DOHH2 (cell line): ENCODE measurements around the gene KIR3DL2.
"Not testable (repeated sequence)": the region's sequence is repeated elsewhere in the genome, so short reads cannot be mapped to it uniquely, and the experiment has no call there.

Experiments used
- H3F3A ChIP-seq: fragments of 200-600 bp; sonication (generic), shearing (Covaris generic); 2 replicates; pipeline ENCODE4 v1.6.0; 2016; ENCODE audit warnings: antibody characterized with exemption, mild to moderate bottlenecking; ENCODE audit not compliant: control insufficient read depth, insufficient read depth
- H3K27ac ChIP-seq: fragments of 200-600 bp; sonication (generic); 2 replicates; pipeline ENCODE4 v1.5.1; 2014; ENCODE audit warnings: low read depth, mild to moderate bottlenecking, low read length, moderate library complexity
- H3K27me3 ChIP-seq: fragments of 200-600 bp; sonication (generic); 2 replicates; pipeline ENCODE4 v1.6.1; 2014; ENCODE audit warnings: mild to moderate bottlenecking, low read length, mixed read lengths; ENCODE audit not compliant: control insufficient read depth
- H3K36me3 ChIP-seq: fragments of 200-600 bp; sonication (generic); 2 replicates; pipeline ENCODE4 v1.6.1; 2014; ENCODE audit warnings: mild to moderate bottlenecking, low read length, moderate library complexity, mixed read lengths; ENCODE audit not compliant: control insufficient read depth
- H3K4me1 ChIP-seq: fragments of 200-600 bp; sonication (generic); 2 replicates; pipeline ENCODE4 v1.6.1; 2014; ENCODE audit warnings: mild to moderate bottlenecking, low read length, mixed read lengths; ENCODE audit not compliant: control insufficient read depth
- H3K4me2 ChIP-seq: fragments of 200-600 bp; sonication (generic); 2 replicates; pipeline ENCODE4 v1.6.0; 2014; ENCODE audit warnings: mild to moderate bottlenecking, low read length, moderate library complexity
- H3K4me3 ChIP-seq: fragments of 200-600 bp; sonication (generic); 2 replicates; pipeline ENCODE4 v1.5.1; 2014; ENCODE audit warnings: mild to moderate bottlenecking, low read length, mixed read lengths
- H3K79me2 ChIP-seq: fragments of 200-600 bp; sonication (generic); 2 replicates; pipeline ENCODE4 v1.6.1; 2014; ENCODE audit warnings: mild to moderate bottlenecking, low read length, mixed read lengths; ENCODE audit not compliant: control insufficient read depth
- H3K9me2 ChIP-seq: fragments of 200-600 bp; sonication (generic); replicated peaks from 2 replicates; pipeline ENCODE4 v1.6.1; 2014; ENCODE audit warnings: mild to moderate bottlenecking, low read length, mixed read lengths; ENCODE audit not compliant: control insufficient read depth
- H3K9me3 ChIP-seq: fragments of 200-600 bp; sonication (generic); 2 replicates; pipeline ENCODE4 v1.6.1; 2014; ENCODE audit warnings: antibody characterized with exemption, low read length, mixed read lengths; ENCODE audit not compliant: control insufficient read depth, insufficient read depth
- H4K20me1 ChIP-seq: fragments of 200-600 bp; sonication (generic); 2 replicates; pipeline ENCODE4 v1.6.0; 2014; ENCODE audit warnings: low read depth, mild to moderate bottlenecking, antibody characterized with exemption, low read length, moderate library complexity; ENCODE audit not compliant: control insufficient read depth, insufficient read depth
- EZH2phosphoT487 ChIP-seq: fragments of 200-600 bp; sonication (generic); IDR thresholded peaks from 2 replicates; pipeline ENCODE4 v1.6.1; 2017; ENCODE audit warnings: borderline replicate concordance, mild to moderate bottlenecking, antibody characterized with exemption, low read length, moderate library complexity, mixed read lengths
- TF ChIP-seq, protein P1 (sequence below): fragments of 200-600 bp; sonication (generic); IDR thresholded peaks from one replicate; pipeline ENCODE4 v1.5.1; 2014; ENCODE audit warnings: antibody characterized with exemption, mild to moderate bottlenecking, low read depth, low read length; ENCODE audit not compliant: poor library complexity, severe bottlenecking

The KIR3DL2 gene

DNA sequence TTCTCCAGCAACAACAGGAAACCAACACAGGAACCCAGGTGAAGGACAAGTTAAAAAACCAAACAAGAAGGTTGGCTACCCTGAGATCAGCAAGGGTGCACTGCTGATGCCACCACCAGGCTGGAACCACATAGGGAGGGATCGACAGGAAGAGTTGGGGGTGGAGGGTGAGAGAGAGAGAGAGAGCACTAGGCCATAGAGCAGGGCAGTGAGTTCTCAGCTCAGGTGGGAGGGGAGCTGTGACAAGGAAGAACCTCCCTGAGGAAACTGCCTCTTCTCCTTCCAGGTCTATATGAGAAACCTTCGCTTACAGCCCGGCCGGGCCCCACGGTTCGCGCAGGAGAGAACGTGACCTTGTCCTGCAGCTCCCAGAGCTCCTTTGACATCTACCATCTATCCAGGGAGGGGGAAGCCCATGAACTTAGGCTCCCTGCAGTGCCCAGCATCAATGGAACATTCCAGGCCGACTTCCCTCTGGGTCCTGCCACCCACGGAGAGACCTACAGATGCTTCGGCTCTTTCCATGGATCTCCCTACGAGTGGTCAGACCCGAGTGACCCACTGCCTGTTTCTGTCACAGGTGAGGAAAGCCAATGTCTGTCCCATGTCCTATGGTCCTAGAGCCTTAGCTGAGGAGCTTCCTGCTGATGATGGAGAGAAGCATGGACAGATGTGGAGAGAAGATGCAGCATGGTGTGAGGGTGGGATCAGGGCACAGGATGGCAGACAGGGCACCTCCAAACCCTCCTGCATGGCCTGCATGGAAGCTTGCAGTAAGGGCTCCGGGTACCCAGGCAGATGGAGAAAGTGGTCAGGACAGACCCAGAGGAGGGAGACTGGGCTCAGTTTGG, 44.4 kb upstream of the KIR3DL2 start:
- Histone ChIP-seq H3K27ac (no peak overlapping the region), H3F3A (no peaks in the 10 kb centered on the region), H3K36me3 (no peaks in the 10 kb centered on the region), H4K20me1 (no peaks in the 10 kb centered on the region), H3K9me3 (no peaks in the 10 kb centered on the region), H3K4me1 (no peaks in the 10 kb centered on the region), H3K27me3 (peaks cover 8% of the 10 kb centered on the region; the same call in 1 of the 2 replicates), H3K79me2 (no peaks in the 10 kb centered on the region), H3K4me3 (no peak overlapping the region), H3K9me2 (no peaks in the 10 kb centered on the region), H3K4me2 (no peak overlapping the region)
- TF ChIP-seq, protein P1, sequence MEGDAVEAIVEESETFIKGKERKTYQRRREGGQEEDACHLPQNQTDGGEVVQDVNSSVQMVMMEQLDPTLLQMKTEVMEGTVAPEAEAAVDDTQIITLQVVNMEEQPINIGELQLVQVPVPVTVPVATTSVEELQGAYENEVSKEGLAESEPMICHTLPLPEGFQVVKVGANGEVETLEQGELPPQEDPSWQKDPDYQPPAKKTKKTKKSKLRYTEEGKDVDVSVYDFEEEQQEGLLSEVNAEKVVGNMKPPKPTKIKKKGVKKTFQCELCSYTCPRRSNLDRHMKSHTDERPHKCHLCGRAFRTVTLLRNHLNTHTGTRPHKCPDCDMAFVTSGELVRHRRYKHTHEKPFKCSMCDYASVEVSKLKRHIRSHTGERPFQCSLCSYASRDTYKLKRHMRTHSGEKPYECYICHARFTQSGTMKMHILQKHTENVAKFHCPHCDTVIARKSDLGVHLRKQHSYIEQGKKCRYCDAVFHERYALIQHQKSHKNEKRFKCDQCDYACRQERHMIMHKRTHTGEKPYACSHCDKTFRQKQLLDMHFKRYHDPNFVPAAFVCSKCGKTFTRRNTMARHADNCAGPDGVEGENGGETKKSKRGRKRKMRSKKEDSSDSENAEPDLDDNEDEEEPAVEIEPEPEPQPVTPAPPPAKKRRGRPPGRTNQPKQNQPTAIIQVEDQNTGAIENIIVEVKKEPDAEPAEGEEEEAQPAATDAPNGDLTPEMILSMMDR, result no peak
- no peak for TF ChIP-seq EZH2phosphoT487

DNA sequence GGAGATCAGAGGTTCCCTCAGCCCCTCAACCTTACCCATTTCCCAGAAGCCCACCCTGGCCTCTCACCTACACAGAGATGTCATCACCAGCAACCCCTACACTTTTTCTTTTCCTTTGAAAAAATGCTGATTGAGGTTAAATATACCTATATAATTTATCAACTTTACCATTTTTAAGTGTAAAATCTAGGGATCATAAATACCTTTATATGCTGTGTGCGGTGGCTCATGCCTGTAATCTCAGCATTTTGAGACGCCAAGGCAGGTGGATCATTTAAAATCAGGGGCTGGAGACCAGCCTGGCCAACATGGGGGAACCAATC, 43.8 kb upstream of the KIR3DL2 start:
- no peaks in the 10 kb centered on the region for H3K36me3 ChIP-seq
- H3K4me3 ChIP-seq, result no peak overlapping the region
- no peaks in the 10 kb centered on the region for H3K9me2 ChIP-seq
- H3K4me1 ChIP-seq, result no peaks in the 10 kb centered on the region
- H3K79me2 ChIP-seq, result no peaks in the 10 kb centered on the region
- no peaks in the 10 kb centered on the region for H4K20me1 ChIP-seq
- peaks cover 8% of the 10 kb centered on the region; the same call in 1 of the 2 replicates for H3K27me3 ChIP-seq
- TF ChIP-seq, protein P1, result no peak
- TF ChIP-seq EZH2phosphoT487, result no peak
- no peaks in the 10 kb centered on the region for H3F3A ChIP-seq
- no peak overlapping the region for H3K4me2 ChIP-seq
- H3K27ac ChIP-seq, result no peak overlapping the region
- H3K9me3 ChIP-seq, result no peaks in the 10 kb centered on the region

DNA sequence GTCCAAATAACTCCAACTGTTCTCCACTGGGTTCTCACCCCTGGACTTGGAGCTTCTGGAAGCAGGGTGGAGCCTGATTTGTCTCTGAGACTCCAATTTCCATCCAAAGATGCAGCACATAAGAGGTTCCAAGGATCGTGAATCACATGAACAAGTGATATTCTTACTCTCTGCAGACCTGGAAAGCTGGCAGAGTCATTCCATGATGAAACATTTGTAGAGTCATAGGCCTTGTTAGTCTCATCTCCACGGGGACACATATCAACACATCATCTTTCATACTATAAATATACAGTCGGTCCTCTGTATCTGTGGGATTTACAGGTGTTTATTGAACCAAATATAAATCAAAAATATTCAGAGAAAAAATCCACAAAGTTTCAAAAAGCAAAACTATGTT, 35.7 kb upstream of the KIR3DL2 start:
- H3K9me3 ChIP-seq, H3K4me1 ChIP-seq, H3K9me2 ChIP-seq, H3K4me2 ChIP-seq, H3K27me3 ChIP-seq, H3F3A ChIP-seq, H3K79me2 ChIP-seq, H4K20me1 ChIP-seq, H3K4me3 ChIP-seq, H3K36me3 ChIP-seq, H3K27ac ChIP-seq: not testable (repeated sequence)

DNA sequence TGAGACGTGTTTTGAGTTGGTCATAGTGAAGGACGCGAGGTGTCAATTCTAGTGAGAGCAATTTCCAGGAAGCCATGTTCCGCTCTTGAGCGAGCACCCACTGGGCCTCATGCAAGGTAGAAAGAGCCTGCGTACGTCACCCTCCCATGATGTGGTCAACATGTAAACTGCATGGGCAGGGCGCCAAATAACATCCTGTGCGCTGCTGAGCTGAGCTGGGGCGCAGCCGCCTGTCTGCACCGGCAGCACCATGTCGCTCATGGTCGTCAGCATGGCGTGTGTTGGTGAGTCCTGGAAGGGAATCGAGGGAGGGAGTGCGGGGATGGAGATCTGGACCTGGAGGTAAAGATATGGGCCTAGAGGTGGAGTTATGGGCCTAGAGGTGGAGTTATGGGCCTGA, 34.0 kb upstream of the KIR3DL2 start, which contains the start of gene KIR3DL1:
Gene KIR3DL1 (plus strand): TSS at position 218 of the 400 bp plus-strand sequence.
- not testable (repeated sequence) for H3K79me2 ChIP-seq, H3K9me2 ChIP-seq, H3K4me3 ChIP-seq, H3K27ac ChIP-seq, H3K4me1 ChIP-seq, H4K20me1 ChIP-seq, H3K36me3 ChIP-seq, H3F3A ChIP-seq, H3K4me2 ChIP-seq, H3K9me3 ChIP-seq, H3K27me3 ChIP-seq
